HG03439 (cell line): ENCODE measurements around the gene SLC35E2B.
"Not testable (repeated sequence)": the region's sequence is repeated elsewhere in the genome, so short reads cannot be mapped to it uniquely, and the experiment has no call there.

Experiments
- ATAC-seq: cut with Tn5 transposase; IDR thresholded peaks from one replicate; pipeline ENCODE4 v1.9.1; 2021; ENCODE audit warnings: mild to moderate bottlenecking, moderate library complexity; ENCODE audit not compliant: unreplicated experiment

The SLC35E2B gene

GRCh38 chr1:1692714-1693647 is at the start of gene SLC35E2B:
Gene SLC35E2B (minus strand): TSS chr1:1692795. CDS start chr1:1676699, 16,096 bp downstream.
- ATAC-seq: peak; percentile 84

DNA sequence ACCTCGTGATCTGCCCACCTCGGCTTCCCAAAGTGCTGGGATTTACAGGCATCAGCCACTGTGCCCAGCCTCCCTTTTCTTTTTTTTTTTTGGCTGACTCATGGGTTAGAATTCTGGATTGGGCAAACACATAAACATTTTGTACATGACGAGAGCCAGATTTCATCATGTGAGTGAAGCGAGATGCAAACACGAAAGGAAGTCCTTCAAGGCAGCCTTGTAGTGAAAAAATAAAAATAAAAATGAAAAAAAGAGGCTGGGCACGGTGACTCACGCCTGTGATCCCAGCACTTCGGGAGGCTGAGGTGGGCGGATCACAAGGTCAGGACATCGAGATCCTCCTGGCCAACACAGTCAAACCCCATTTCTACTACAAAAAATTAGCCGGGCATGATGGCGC is 48.4 kb upstream of the SLC35E2B start:
- ATAC-seq: not testable (repeated sequence)

- ATAC-seq: peak; percentile 7
These were observed 46.3 kb upstream of the SLC35E2B start for GRCh38 chr1:1738799-1739337.

DNA sequence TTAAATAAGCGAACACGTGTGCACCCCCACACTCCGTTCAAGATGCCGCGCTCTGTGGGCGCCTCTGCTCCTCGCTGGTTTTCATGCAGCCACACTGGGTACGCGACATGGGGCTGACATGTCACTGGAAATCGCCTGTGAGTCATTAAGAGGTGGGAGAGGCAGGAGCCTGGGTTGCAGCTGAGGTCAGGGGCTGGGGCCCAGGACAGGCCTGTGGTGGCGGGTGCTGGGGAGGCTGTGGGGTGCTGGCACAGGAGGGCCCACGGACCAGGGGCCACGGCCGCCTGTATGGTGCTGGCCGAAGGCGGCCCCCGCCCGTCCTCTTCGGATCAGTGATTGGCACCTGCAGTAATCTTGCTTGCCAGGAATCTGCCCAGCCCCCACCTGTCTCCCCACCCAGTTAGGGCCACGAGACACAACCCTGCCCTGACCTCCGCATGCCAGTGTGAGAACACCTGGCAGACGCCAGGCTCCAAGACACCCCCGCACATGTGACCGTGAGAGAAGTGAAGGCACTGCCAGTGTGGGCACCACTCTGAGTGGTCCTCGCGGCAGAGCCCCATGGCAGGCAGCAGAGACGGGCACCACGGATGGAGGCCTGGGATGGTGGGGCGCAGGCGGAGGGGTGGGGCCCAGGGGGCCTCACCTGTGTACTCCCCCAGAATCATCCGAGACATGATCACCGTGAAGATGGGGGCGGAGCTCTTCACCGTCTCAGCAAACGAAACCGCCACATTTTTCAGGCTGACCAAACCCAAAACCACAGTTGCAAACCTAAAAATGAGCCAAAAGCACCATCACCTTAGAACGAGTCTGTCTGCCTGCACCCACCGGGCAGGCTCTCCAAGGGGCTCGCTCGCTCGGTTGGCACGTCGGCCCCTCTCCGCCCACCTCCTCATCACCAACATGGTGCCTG is 45.3 kb upstream of the SLC35E2B start:
- ATAC-seq: peak; percentile 58

DNA sequence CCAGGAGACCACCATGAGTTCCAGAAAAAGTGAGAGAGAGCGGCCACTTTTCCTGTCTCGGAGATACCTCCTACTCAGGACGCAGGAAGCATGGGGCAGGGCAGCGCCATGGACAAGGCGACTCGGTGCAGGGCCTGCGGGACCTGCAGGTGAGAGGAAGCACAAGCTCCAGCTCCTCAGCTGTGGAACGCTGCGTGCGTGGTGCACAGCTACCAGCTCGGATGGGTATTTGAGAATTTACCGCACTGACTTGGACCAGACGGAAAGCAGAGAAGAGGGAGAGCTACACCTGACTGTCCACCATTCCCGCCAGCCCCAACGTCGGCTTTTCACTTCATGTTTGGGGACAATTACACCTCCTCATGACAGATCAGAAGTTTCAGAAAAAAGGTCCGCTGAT is 39.8 kb upstream of the SLC35E2B start:
- ATAC-seq: no peak

- ATAC-seq: no peak
These were observed 38.3 kb upstream of the SLC35E2B start for GRCh38 chr1:1730870-1731269.

DNA sequence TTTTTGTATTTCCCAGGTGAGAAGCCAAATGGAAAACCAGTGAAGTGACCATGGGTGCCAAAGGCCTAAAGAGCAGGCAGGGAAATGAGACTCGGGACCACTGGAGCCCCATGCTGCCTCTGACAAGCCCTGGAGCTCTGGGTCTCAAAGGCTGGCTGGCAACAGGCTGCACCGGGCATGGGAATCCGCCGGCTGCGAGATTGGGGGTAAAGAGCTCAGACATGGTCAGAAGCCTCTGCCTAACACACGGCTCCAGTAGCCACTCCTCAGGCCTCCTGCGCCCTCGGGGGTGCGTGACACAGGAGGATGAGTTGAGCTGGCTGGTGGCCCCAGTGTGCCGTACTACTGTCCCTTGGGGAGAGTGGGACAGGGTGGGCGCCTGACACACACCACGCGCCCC is 37.6 kb upstream of the SLC35E2B start:
- not testable (repeated sequence) for ATAC-seq

GRCh38 chr1:1729116-1729816 is 36.7 kb upstream of the SLC35E2B start:
- not testable (repeated sequence) for ATAC-seq

DNA sequence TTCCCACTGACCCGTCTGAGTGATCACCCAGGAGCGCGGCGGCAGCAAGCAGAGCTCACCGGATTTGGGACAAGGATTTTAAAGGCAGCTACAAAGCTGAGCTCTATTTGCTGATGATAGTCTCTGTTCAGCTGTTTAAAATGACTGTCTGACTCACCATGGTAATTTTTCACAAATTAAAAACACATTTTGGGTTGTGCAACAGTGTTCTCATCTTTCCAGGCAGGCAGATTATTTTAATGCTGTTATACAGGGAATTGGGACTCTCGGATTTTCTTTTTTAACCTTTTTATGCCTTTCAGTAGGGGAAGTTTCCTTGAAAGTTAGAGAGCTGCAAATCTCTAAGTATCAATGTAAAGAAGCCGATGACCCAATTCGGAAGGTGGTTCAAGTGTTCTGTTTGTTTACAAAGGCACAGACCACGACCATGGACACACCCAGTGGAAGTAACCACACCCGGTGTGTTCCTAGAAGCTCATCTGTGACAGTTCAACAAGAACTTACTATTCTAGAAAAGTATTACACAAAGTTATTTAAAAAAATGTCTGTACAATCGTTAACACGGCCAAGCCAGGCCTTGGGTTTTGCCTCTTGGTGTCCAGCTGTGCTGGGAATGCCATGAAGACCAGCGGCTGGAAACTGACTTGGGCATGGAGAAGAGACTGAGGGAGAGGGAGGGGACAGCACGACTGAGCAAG is 35.9 kb upstream of the SLC35E2B start:
- not testable (repeated sequence) for ATAC-seq

DNA sequence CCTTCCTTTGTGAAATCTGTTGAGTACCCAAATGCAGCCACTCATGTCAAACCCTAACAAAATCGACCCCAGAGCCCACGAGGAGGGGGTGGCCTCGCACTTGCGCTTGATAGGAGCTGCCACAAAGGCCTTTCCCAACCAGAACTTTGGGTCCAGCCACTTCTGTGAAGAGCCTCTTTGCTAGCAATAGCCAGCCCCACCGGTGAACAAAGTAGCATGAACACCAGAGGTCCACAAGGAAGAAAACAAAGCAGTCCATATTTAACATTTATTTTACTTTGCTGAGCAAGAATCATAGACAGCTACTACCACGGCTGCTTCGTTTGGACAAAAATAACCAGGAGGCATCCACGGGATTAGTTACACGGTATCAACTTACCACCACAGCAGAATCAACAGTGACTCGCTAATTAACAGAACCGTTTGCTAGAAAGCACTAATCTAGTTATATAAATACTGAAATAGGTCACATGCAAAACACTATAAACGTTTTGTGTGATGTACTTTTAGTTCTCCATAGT is 34.6 kb upstream of the SLC35E2B start:
- ATAC-seq: not testable (repeated sequence)

- not testable (repeated sequence) for ATAC-seq
These were observed 33.5 kb upstream of the SLC35E2B start for GRCh38 chr1:1726088-1726487.

- ATAC-seq: peak; percentile 93
These were observed 31.7 kb upstream of the SLC35E2B start, which contains the start of gene CDK11A for GRCh38 chr1:1724035-1724864. Gene CDK11A (minus strand): TSS chr1:1724357. CDS start chr1:1722818, 1,539 bp downstream.

DNA sequence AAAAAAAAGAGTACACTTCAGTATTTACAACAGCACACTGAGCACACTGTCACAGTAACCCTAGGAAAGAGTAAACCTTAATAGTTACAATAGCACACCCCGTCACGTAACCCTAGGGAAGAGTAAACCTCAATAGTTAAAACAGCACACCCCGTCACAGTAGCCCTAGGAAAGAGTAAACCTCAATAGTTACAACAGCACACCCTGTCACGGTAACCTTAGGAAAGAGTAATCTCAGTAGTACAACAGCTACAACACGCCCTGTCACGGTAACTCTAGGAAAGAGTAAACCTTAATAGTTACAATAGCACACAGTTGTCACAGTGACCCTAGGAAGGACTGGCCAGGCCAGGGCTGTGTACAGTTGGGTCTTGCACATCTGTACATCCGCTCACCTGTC is 28.6 kb upstream of the SLC35E2B start:
- ATAC-seq: no peak

- not testable (repeated sequence) for ATAC-seq
These were observed 22.7 kb upstream of the SLC35E2B start for GRCh38 chr1:1715109-1715883.

- ATAC-seq: not testable (repeated sequence)
These were observed 15.3 kb upstream of the SLC35E2B start for GRCh38 chr1:1707897-1708296.

GRCh38 chr1:1707241-1707640 is 14.6 kb upstream of the SLC35E2B start:
- ATAC-seq: not testable (repeated sequence)

GRCh38 chr1:1705623-1706022 is 13.0 kb upstream of the SLC35E2B start:
- ATAC-seq: not testable (repeated sequence)
